Glutamatergic neuron (in vitro differentiated cells): Measurements from ENCODE around the gene GREB1. TPM values are rescaled to one million over a fixed set of nuclear protein-coding genes. Genes with fewer than 3 reads are reported as not detected.

Experiments
- DNase-seq: peaks from one replicate; pipeline ENCODE4 v3.0.0; 2022
- H3K27ac Mint-ChIP-seq: one replicate; pipeline ENCODE4 v1.8.0; 2020; ENCODE audit warnings: mild to moderate bottlenecking, mixed read lengths, inconsistent platforms; ENCODE audit not compliant: unreplicated experiment
- H3K27me3 Mint-ChIP-seq: one replicate; pipeline ENCODE4 v1.8.0; 2020; ENCODE audit warnings: mild to moderate bottlenecking, moderate library complexity, mixed read lengths, inconsistent platforms; ENCODE audit not compliant: unreplicated experiment
- H3K36me3 Mint-ChIP-seq: one replicate; pipeline ENCODE4 v1.8.0; 2020; ENCODE audit warnings: mild to moderate bottlenecking, mixed read lengths, inconsistent platforms; ENCODE audit not compliant: unreplicated experiment
- H3K4me1 Mint-ChIP-seq: one replicate; pipeline ENCODE4 v1.8.0; 2020; ENCODE audit warnings: mild to moderate bottlenecking, low read depth, mixed read lengths, inconsistent platforms; ENCODE audit not compliant: unreplicated experiment
- H3K4me3 Mint-ChIP-seq: one replicate; pipeline ENCODE4 v1.8.0; 2020; ENCODE audit warnings: mild to moderate bottlenecking, mixed read lengths, inconsistent platforms; ENCODE audit not compliant: unreplicated experiment
- H3K9me3 Mint-ChIP-seq: one replicate; pipeline ENCODE4 v1.8.0; 2020; ENCODE audit warnings: mild to moderate bottlenecking, moderate library complexity, mixed read lengths, inconsistent platforms; ENCODE audit not compliant: unreplicated experiment
- total RNA-seq: library from RNA; stranded (reverse); fragmentation: NEBNext Ultra II Directional; extraction: Animal tissue kit (Norgen Biotek cat#: 25700); gene quantifications from one replicate; pipeline ENCODE4 v1.2.1, GENCODE V29; 2021; ENCODE audit not compliant: unreplicated experiment
- TF ChIP-seq, protein P1 (sequence below): fragments of 200-600 bp; sonication (generic); IDR thresholded peaks from one replicate; pipeline ENCODE4 v1.5.0; 2021; ENCODE audit not compliant: partially characterized antibody, unreplicated experiment

The GREB1 gene
- total RNA-seq, 1 donor from 2014 or later = 134 TPM

- Mint-ChIP-seq H3K4me3 (no peak overlapping the region), H3K27me3 (peaks cover 7% of the 10 kb centered on the region), H3K9me3 (peaks cover 7% of the 10 kb centered on the region), H3K4me1 (peaks cover 12% of the 10 kb centered on the region), H3K36me3 (peaks cover 7% of the 10 kb centered on the region), H3K27ac (no peak overlapping the region)
- TF ChIP-seq, protein P1, sequence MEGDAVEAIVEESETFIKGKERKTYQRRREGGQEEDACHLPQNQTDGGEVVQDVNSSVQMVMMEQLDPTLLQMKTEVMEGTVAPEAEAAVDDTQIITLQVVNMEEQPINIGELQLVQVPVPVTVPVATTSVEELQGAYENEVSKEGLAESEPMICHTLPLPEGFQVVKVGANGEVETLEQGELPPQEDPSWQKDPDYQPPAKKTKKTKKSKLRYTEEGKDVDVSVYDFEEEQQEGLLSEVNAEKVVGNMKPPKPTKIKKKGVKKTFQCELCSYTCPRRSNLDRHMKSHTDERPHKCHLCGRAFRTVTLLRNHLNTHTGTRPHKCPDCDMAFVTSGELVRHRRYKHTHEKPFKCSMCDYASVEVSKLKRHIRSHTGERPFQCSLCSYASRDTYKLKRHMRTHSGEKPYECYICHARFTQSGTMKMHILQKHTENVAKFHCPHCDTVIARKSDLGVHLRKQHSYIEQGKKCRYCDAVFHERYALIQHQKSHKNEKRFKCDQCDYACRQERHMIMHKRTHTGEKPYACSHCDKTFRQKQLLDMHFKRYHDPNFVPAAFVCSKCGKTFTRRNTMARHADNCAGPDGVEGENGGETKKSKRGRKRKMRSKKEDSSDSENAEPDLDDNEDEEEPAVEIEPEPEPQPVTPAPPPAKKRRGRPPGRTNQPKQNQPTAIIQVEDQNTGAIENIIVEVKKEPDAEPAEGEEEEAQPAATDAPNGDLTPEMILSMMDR = no peak
- no peak for DNase-seq
These were observed 40.6 kb downstream of the GREB1 start for GRCh38 chr2:11574176-11575046.

DNA sequence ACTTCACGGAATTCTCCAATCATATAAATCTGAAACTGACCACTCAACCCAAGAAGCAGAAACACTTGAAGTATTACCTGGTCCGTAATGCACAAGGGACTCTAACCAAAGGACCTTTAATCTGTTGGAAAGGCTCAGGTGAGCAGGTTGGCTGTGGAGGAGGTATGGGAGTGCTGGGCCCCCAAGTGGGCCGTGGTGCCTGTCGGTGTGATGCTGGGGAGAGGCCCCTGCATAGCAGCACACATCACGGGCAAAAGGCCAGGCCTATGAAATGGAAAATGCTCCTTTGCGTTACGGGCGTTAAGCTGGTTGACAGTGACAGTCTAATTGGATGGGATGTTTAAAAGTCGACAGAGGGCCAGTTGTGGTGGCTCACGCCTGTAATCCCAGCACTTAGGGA is 42.6 kb downstream of the GREB1 start:
- H3K36me3 Mint-ChIP-seq = peaks cover 7% of the 10 kb centered on the region
- TF ChIP-seq, protein P1 = no peak
- no peak for DNase-seq

GRCh38 chr2:11577101-11577883 is 43.4 kb downstream of the GREB1 start:
- no peak overlapping the region for H3K4me3 Mint-ChIP-seq
- H3K27me3 Mint-ChIP-seq = peaks cover 7% of the 10 kb centered on the region
- DNase-seq = no peak
- H3K9me3 Mint-ChIP-seq = peaks cover 15% of the 10 kb centered on the region
- peaks cover 14% of the 10 kb centered on the region for H3K4me1 Mint-ChIP-seq
- TF ChIP-seq, protein P1 = no peak
- no peak overlapping the region for H3K27ac Mint-ChIP-seq
- peaks cover 7% of the 10 kb centered on the region for H3K36me3 Mint-ChIP-seq

More for the DNA sequence above, 42.6 kb downstream of the GREB1 start:
- Mint-ChIP-seq H3K27me3 (peaks cover 7% of the 10 kb centered on the region), H3K4me3 (no peak overlapping the region), H3K4me1 (peaks cover 14% of the 10 kb centered on the region), H3K9me3 (peaks cover 15% of the 10 kb centered on the region), H3K27ac (no peak overlapping the region)

DNA sequence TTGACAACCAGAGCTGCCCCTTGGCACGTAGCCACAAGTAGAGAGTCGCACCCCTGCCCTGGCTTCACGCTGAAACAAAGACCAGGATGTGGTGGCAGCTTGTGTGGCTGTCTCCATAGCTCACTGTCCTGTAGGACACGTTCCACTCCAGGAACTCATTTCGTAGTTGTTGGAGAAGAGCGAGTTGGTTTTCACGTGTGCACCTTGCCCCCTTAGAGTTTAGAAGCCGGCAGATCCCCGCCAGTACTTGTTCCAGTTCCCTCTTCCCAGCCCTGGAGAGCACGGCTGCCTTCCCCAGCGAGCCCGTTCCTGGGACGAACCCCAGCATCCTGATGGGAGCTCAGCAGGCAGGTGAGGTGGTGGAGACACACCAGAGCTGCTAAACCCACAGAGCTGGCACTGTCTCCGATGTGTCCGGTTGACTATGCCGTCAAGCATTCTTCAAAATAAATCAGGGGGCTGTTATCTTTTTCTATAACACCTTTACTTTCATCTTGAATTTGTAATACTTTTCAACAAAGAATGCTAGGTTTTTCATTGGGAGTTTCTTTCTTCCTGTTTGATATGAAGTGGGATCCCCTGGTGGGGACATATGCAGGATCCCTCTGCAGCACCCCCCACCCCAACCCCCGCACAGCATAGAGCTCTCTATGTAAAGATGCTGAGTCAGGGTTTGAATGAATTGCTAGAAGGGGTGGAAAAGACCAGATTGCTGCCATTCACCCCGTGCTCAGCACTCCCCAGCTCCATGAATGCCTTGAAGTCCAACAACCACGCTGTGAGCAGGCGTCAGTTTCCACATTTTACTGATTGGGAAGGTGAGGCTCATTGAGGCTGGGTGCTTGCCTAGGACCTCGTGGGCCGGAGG is 44.5 kb downstream of the GREB1 start:
- DNase-seq = no peak
- TF ChIP-seq, protein P1 = no peak
- Mint-ChIP-seq H3K9me3 (peaks cover 15% of the 10 kb centered on the region), H3K4me3 (no peak overlapping the region), H3K27ac (no peak overlapping the region), H3K4me1 (peaks cover 21% of the 10 kb centered on the region), H3K36me3 (peaks cover 7% of the 10 kb centered on the region), H3K27me3 (peaks cover 10% of the 10 kb centered on the region)
